HG03039 (cell line): Measurements from ENCODE around the gene B4GALT2.

ENCODE experiments used
- ATAC-seq: cut with Tn5 transposase; IDR thresholded peaks from one replicate; pipeline ENCODE4 v1.9.1; 2021; ENCODE audit warnings: mild to moderate bottlenecking, moderate library complexity; ENCODE audit not compliant: unreplicated experiment

The B4GALT2 gene

GRCh38 chr1:43969416-43969745 is 9.6 kb upstream of the B4GALT2 start:
- no peak for ATAC-seq

GRCh38 chr1:43969746-43970466 is 9.1 kb upstream of the B4GALT2 start, which contains the start of gene DPH2:
TSS of gene DPH2 (plus strand) at chr1:43970010. CDS start at chr1:43970176, 166 bp downstream.
- peak; percentile 74 for ATAC-seq

- ATAC-seq: no peak
Observed at GRCh38 chr1:43970502-43970901, 8.5 kb upstream of the B4GALT2 start.

GRCh38 chr1:43970911-43971310 is 8.1 kb upstream of the B4GALT2 start:
- no peak for ATAC-seq

- ATAC-seq: no peak
Observed at GRCh38 chr1:43971336-43971980, 7.6 kb upstream of the B4GALT2 start.

- ATAC-seq: no peak
Observed at GRCh38 chr1:43973981-43974442, 5.0 kb upstream of the B4GALT2 start.

- ATAC-seq: peak; percentile 63
Observed at GRCh38 chr1:43974443-43975248, 4.4 kb upstream of the B4GALT2 start, which contains the start of gene ATP6V0B. TSS of gene ATP6V0B (plus strand) at chr1:43974960. CDS start at chr1:43975041, 81 bp downstream.

- ATAC-seq: no peak
Observed at GRCh38 chr1:43975249-43975961, 3.6 kb upstream of the B4GALT2 start.

- no peak for ATAC-seq
Observed at GRCh38 chr1:43976045-43976444, 3.0 kb upstream of the B4GALT2 start.

- ATAC-seq: no peak
Observed at GRCh38 chr1:43976890-43977289, 2.1 kb upstream of the B4GALT2 start.

- no peak for ATAC-seq
Observed at GRCh38 chr1:43977376-43978263, 1.4 kb upstream of the B4GALT2 start.

- no peak for ATAC-seq
Observed at GRCh38 chr1:43978264-43978550, 803 bp upstream of the B4GALT2 start.

- no peak for ATAC-seq
Observed at GRCh38 chr1:43979261-43979527, 184 bp downstream of the B4GALT2 start.

- no peak for ATAC-seq
Observed at GRCh38 chr1:43979528-43980254, 681 bp downstream of the B4GALT2 start.

GRCh38 chr1:43980255-43981134 is 1.5 kb downstream of the B4GALT2 start:
- ATAC-seq: no peak

- no peak for ATAC-seq
Observed at GRCh38 chr1:43981135-43981491, 2.1 kb downstream of the B4GALT2 start.

- ATAC-seq: no peak
Observed at GRCh38 chr1:43981636-43982035, 2.6 kb downstream of the B4GALT2 start.

- no peak for ATAC-seq
Observed at GRCh38 chr1:43982241-43982640, 3.2 kb downstream of the B4GALT2 start.

GRCh38 chr1:43982808-43983207 is 3.8 kb downstream of the B4GALT2 start:
- ATAC-seq: no peak
